GM12891 (cell line): Measurements from ENCODE around the gene NEDD4.

Source experiments
- POLR2A ChIP-seq: IDR thresholded peaks from 2 replicates; pipeline ENCODE4 v1.6.1; 2011; ENCODE audit warnings: low read depth, low read length, control low read depth
- POLR2AphosphoS5 ChIP-seq: IDR thresholded peaks from 2 replicates; pipeline ENCODE4 v1.6.1; 2011; ENCODE audit warnings: low read depth, low read length, control low read depth
- TAF1 ChIP-seq: IDR thresholded peaks from 2 replicates; pipeline ENCODE4 v1.6.1; 2011; ENCODE audit warnings: low read depth, low read length, control low read depth

DNA sequence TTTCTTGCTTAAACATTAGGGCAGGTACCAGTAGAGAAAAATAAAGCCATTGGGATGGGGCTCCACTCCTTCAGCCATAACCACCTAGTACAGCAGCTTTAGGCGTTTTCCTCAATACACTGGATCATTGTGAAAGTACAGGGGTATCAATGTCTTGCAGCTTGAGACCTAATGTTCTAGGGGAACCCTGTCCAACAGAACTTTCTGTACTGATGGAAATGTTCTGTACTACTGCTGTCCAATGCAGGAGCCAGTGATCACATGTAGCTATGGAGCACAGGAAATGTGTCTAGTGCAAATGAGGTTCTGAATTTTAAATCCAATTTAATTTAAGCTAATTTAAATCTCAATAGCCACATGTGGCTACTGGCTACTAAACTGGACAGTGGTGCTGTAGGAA lies 93.9 kb downstream of the NEDD4 start:
- TF ChIP-seq POLR2A (no peak), POLR2AphosphoS5 (no peak), TAF1 (no peak)
